HG03108 (cell line): Measurements from ENCODE around the gene USP31.
"Not testable (repeated sequence)": the region's sequence is repeated elsewhere in the genome, so short reads cannot be mapped to it uniquely, and the experiment has no call there.

Source experiments
- ATAC-seq: cut with Tn5 transposase; IDR thresholded peaks from one replicate; pipeline ENCODE4 v1.9.1; 2021; ENCODE audit warnings: moderate library complexity; ENCODE audit not compliant: unreplicated experiment

USP31 gene

DNA sequence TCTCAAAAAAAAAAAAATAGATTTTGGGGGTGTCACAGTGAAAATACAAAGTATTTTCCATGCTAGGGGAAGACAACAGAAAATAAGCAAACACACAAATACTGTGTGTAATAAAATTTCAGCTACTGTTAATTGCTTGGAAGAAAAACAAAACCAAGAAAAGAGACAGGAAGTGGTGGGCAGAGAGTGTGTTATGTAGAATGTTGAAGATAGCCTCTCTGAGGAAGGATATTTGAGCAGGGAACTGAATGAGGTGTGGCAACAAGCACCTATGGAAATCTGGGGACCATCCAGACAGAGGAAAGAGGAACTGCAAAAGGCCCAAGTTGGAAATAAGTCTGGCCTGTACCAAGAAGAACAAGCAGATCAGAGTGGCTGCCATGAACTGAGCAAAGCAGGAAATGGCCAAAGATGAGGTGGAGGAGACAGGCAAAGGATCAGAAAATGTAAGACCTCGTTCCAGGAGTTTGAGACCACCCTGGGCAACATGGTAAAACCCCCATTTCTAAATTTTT lies 7.8 kb upstream of the USP31 start:
- no peak for ATAC-seq

DNA sequence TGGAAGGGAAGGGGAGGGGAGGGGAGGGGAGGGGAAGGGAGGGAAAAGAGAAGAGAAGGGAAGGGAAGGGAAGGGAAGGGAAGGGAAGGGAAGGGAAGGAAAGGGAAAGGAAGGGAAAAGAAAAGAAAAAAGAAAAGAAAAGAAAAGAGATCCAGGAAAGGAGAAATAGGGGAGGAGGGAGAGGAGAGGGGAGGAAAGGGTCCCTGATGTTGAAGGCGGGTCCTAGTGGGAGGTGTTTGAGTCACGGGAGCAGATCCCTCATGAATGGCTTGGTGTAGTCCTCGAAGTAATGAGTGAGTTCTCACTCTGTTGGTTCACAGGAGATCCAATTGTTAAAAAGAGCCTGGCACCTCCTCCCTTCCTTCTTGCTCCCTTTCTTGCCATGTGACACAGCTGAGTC lies 6.9 kb upstream of the USP31 start:
- ATAC-seq, result no peak

DNA sequence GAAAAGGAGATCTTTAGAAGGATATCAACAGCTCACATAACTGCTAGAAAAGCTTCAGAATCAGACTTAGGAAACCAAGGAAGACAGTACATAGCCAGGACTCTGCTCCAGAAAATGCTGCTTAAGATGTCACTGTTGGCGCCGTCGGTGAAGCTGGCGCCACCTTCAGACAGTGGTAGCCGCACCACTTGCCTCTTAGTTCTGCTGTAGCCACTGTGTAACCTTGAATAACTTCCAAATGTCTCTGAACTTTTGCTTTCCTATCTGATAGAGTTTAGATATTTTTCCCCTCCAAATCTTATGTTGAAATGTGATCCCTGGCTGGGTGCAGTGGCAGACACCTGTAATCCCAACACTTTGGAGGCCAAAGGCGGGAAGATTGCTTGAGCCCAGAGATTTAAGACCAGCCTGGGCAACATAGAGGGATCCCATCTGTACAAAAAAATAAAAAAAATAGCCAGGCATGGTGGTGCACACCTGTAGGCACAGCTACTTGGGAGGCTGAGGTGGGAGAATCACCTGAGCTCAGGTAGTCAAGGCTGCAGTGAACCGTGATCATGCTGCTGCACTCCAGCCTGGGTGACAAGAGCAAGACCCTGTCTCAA lies 6.3 kb upstream of the USP31 start:
- no peak for ATAC-seq

DNA sequence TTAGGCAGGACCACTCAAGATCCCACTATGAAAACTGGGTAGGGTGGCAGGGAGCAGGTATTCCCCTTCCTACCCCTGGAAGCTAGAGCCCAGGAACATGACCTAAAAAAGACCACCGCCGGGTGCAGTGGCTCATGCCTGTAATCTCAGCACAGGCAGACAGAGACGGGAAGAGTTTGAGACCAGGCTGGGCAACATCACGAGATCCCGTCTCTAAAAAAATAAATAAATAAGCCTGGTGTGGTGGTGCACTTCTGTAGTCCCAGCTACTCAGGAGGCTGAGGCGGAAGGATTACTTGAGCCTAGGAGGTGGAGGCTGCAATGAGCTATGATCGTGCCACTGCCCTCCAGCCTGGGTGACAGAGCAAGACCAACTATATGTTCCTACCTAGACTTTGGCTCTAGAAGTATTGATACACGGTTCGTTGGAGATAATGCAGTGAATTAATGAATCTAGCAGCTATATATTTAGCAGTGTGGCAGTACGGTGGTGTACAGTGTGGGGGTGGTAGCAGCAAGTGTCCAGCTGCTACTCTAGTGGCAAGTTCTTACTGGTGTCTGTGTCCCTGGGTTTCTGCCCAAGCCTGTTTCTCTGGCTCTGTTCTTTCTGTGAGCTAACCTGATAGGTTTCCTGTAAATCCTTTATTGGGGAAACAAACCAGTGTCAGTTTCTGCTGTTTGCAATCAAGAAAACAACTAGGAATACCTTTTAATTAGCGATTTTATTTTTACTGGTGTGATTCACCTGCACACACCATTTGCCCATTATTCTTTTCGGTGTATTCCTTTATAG lies 3.3 kb upstream of the USP31 start:
- ATAC-seq, result no peak

DNA sequence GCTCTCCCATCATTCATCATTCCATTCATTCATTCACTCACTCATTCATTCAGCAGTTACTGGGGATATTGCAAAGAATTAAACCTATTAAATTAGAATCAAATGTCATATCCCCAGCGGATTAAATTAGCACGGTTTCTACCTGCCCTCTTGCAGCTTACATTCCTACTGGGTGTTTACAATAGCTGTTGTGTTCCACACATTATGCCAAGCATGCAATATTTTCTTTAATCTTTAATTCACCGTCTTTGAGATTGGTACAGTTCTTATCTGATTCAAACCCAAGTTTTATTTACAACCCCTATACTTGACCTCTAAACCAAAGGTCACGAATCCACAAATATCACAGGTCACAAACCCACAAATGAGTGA lies 727 bp upstream of the USP31 start:
- ATAC-seq, result no peak

DNA sequence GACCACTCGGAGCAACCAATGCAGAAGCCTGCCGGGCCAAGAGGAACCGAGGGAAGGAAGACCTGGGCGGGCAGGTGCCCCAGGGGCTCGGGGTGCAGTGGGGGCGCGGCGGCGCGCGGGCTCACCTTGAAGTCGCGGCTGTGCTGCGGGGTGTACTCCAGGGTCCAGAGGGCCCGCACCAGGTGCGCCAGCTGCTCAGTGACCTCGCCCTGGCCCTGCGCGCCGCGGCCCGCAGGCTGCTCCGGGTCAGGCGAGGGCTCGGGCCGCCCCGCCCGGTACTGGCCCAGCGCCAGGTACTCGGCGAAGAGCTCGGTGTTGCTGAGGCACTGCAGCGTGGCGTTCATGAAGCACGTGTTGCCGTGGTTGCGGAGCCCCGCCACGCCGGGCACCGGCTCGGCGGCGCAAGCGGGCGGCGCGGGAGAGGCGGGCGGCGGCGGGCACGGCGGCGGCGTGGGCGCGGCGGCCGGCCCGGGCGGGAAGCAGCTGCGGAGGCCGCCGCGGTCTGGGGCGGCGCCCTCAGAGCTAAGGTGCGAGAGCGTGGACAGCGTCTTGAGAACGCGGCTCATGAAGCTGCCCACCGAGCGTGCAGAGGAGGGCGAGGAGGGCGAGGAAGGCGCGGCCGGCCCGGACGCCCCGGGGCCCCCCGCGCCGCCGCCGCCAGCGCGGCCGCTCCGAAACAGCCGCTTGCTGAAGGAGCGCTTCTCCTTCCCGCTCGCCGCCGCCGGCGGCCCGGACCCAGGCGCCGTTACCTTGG lies 562 bp downstream of the USP31 start:
- ATAC-seq, result peak; percentile 24

DNA sequence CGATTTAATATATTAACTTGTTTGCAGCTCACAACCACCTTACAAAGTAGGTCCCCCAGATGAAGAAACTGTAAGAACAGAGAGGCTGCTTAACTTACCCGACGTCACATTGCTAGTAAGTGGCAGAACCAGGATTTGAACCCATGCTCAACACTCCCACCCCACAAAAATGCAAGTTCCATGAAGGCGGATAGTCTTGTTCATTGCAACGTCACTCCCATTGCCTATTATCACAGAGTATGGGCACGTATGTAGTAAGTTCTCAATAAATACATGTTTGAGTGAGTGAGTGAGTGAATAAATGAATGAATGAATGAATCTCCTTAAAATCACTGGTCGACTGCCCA lies 1.1 kb downstream of the USP31 start:
- no peak for ATAC-seq

DNA sequence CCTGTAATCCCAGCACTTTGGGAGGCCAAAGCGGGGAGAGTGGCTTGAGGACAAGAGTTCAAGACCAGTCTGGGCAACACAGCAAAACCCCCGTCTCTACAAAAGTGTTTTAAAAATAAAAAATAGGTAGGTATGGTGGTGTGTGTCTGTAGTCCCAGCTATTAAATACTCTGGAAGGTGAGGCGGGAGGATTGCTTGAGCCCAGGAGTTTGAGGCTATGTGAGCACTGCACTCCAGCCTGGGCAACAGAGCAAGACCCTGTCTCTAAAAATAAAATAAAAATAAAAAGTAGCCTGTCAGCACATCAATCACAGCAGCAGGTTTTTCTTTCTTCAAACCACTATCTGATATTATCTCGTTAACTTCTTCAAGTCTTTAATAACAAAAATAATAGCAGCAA lies 1.6 kb downstream of the USP31 start:
- ATAC-seq, result no peak

DNA sequence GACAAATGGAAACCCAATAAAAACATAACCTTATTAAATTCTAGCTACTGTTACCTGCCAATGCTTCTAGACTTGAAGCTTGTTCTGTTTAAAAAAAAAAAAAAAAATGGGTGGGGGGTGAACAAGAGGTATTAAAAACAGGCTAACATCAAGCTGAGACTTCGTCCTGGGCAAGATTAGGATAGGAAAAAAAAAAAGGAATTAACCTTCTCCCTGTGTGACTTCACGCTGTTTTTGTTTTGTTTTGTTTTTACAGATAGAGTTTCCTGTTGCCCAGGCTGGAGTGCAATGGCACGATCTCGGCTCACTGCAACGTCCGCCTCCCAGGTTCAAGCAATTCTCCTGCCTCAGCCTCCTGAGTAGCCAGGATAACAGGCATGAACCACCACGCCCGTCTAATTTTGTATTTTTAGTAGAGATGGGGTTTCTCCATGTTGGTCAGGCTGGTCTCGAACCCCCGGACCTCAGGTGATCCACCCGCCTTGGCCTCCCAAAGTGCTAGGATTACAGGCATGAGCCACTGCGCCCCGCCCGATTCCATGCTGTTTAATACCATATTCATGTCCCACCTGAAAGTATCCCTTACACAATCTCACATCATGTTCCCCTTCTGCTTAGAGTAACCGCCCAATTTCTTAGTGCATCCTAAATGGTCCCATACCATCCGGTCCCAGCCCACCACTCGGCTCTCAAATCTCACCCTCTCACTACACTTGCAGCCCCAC lies 2.2 kb downstream of the USP31 start:
- no peak for ATAC-seq

DNA sequence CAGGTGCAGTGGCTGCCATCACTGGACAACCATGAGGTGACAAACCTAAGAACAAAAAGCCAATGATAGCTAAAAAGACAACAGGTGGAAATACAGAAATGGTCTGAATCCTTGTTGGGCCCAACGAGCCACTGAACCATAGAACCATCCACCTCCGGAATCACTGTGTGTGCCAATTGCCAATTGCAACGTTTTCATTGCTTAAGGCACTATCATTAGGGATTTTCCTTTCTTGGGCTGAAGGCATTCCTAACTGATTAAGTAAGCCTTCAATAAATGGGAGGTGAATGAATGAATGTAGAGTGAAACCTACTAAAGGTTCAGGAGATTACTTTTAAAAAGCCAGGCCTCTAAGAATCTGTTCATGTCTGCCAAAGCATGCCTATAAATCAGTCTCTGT lies 3.6 kb downstream of the USP31 start:
- no peak for ATAC-seq

DNA sequence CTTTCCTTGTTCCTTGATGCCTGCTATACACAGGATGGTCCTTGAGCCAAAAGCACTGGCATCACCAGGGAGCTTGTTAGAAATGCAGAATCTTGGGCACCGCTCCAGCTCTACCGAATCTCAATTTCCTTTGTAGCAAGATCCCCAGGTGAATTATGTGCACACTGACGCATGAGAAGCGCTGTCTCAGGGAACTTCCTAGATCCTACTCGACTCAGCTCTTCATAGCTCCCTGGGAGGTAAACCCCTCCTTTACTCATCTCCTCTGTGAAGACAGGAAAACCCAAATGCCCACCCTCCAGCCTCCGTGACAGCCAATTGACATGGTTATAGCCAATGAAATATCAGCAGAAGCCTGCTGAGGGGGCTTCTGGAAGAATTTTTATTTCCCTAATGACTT lies 4.1 kb downstream of the USP31 start:
- ATAC-seq, result no peak

DNA sequence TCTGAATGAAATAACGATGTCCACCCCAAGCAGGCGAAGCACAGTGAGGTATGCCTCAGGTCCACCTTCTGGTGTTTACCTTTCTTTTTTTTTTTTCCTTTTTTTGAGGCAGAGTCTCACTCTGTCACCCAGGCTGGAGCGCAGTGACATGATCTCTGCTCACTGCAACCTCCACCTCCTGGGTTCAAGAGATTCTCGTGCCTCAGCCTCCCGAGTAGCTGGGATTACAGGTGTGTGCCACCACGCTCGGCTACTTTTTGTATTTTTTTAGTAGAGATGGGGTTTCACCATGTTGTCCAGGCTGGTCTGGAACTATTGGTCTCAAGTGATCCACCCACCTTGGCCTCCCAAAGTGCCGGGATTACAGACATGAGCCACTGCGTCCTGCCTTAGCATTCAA lies 4.9 kb downstream of the USP31 start:
- ATAC-seq, result not testable (repeated sequence)

DNA sequence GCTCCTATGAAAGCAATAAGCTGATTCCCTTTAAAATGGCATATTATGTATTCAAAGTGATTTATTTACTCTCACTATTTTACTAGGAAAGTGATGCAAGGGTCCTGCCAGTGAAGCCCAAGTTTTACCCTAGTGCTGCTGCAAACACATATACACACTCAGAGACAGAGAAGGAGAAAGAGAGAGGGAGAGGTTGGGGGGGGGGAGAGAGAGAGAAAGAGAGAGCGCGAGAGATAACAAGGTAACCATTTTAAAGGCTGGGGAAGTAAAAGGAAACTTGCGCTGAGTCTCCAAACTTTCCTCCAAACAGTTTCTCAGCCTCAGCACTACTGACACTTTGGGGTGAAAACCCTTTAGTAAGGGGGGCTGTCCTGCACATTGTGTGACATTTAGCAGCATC lies 5.9 kb downstream of the USP31 start:
- no peak for ATAC-seq

DNA sequence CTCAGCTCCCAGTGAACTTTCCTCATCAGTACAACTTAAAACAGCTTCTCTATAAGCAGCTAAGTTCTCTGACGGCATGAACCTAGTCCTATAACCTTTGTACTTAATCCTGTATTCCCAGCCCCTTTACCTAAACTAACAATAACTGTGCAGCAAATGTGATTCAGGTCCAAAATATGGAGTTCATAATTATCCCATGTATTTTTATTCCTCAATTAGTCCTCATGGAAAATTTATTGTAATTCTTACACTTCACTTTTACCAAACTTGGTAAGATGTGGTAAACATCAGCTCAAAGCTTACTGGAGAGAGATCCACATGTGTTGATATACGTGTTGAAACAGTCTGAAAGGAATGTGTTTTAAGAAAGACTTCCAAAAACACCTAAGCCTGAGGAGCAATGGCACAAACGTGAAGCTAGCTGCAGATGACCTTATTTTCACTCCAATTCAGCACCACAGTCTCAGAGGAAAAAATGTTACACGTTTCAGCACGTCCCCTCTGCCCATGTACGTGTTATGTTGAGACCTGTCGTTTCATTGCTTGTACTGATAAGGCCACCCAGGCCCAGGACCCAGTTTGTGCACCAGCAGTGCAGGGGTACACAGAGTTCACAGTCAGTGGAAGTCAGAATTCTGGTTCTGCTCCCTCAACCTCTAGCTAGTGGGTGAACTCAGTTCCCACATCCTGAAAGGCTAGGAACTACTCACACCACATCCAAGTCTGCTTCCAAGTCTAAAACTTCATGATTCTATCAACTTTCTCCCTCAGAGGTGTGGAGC lies 7.1 kb downstream of the USP31 start:
- no peak for ATAC-seq

DNA sequence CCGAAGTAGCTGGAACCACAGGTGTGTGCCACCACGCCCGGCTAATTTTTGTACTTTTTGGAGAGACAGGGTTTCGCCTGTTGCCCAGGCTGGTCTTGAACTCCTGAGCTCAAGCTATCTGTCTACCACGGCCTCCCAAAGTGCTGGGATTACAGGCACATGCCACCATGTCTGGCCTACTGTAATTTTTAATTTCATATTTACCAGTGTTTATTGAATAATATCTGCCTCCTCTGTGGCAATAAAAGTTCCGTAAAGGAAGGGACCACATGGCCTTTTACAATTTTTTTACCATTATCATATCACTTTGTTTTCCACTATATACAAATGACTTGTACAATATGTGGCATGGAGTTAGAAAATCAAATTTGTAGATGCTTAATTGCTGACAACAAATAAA lies 7.8 kb downstream of the USP31 start:
- no peak for ATAC-seq

DNA sequence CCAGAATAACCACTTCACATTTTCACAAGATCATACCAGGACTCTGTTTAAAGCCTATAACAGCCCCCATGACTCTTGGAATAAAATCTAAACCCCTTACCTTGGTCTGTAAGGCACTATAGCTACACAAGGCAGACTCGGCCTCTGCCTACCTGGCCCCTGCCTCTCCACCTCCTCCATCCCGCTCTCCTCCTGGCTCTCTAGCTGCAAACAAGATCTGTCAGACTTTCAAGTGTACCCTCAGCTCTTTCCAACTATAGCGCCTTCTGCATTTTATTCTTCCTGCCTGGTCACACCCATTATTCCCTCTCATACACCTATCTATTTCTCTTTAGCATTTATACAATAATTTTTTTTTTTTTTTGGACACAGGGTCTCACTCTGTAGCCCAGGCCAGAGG lies 8.2 kb downstream of the USP31 start:
- no peak for ATAC-seq

DNA sequence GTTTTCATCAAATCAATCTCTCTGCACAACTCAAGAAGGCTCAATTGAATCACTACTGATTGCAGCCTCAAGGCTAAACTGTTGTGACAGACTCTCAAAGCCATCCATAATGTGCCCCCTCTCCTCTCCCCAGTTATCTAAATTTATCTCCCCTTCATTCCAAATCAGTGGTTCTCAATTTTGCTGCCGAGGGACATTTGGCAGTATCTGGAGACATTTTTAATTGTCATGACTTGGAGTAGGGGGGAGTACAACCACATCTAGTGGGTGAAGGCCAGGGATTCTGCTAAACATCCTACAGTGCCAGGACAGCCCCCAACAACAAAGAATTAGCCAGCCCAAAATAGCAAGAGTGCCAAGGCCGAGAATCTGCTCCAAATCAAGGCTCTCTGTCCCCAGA lies 9.1 kb downstream of the USP31 start:
- ATAC-seq, result no peak

DNA sequence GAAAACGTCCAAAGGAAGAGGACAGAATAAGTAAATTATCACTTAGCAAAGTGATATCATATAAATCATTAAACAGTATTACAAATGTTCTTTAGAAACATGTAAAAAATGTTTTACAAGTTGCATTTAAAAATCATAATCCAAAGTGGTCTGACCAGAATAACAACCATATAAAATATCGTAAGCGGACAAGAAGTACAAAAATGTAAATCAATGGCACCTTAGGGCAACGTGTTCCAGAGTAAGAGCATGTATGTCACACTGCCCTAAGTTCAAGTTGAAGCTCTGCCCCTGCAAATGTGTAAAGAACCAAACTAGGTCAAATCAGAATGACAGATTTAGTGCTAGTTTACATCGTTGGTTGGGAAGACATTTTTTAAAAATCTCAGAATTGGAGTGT lies 11.4 kb downstream of the USP31 start:
- ATAC-seq, result no peak

DNA sequence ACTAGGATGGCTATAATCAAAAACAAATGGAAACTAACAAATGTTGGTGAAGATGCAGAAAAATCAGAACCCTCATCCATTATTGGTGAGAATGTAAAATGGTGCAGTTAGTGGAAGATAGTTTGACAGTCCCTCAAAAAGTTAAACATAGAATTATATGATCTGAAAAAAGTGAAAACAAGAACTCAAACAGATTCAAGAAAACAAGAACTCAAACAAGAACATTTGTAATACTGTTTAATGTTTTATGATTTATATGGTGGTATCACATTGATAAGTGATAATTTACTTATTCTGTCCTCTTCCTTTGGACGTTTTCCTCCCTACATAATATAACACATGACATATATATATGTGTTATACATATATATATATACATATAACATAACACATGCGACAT lies 12.0 kb downstream of the USP31 start:
- ATAC-seq, result no peak

DNA sequence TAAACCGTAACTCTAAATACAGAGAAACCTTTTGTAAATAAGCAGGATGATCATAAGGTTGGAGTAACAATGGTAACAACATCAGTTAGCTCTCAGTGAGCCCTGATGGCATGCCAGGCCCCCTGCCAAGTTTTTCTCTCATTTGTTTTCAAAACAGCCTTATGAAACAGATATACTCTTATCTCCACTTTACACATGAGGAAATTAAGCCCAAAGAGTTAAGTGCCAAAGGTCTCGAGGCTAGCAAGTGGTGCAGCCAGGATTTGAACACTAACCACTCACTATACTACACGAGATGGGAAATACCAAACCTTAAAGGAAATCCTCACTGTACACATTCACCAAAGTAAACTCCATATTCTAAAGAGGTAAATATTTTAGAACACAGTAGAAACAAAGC lies 15.0 kb downstream of the USP31 start:
- ATAC-seq, result no peak
